Renal cortex interstitium (tissue), 11 donors: ENCODE results near the gene IL12A. TPM values are rescaled to one million over a fixed set of nuclear protein-coding genes. Genes with fewer than 3 reads are reported as not detected.
A peak's percentile ranks its signal among the peaks of the same experiment; 100 is the strongest.

Experiments used
- DNase-seq, 11 donors: peaks; one replicate each; pipeline ENCODE4 v3.0.0-alpha.2; 2013; ENCODE audit warnings: low read depth in 9 of 11, low spot score in 4 of 11; ENCODE audit errors: extremely low read depth in 1 of 11
- polyA plus RNA-seq, 3 donors: library from polyadenylated mRNA; unstranded; fragments of 120-200 nt; gene quantifications; one replicate each; pipeline ENCODE4 v1.2.1, GENCODE V29; 2013; ENCODE audit not compliant: insufficient read length in 3 of 3

Gene IL12A
- polyA plus RNA-seq, 3 donors: 0.40 to 1.0 (median 0.69) TPM

DNA sequence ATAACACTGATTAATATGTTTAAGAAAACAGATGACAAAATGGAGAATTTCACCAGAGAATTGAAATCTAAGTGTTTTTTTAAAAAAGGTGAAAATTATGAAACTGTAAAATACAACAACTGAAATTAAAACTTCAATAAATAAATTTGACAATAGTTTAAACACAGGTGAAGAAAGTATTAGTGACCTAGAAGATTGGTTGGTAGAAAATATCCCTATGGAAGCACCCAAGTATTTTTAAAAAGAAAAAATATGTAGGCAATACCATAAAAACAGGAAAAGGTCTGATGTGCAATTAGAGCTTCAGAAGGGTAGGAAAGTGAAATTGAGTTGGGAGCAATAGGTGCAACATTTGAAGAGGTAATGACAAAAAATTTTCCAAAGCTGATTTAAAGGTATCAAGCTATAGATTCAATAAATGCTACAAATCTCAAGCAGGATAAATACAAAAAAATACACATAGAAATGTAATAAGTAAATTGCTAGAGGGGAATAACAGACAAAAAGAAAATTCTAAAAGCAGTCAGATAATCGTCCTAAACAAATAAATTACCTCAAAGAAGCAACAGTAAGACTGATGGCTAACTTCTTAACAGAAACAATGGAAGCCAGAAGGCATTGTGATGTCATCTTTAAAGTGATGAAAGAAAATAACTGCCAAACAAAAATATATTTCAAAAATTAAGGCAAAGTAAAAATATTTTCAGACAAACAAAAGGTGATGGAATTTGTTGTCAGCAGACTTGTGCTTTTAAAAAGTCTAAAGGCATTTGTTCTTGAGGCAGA is 9.5 kb upstream of the IL12A start:
- no peak for DNase-seq

DNA sequence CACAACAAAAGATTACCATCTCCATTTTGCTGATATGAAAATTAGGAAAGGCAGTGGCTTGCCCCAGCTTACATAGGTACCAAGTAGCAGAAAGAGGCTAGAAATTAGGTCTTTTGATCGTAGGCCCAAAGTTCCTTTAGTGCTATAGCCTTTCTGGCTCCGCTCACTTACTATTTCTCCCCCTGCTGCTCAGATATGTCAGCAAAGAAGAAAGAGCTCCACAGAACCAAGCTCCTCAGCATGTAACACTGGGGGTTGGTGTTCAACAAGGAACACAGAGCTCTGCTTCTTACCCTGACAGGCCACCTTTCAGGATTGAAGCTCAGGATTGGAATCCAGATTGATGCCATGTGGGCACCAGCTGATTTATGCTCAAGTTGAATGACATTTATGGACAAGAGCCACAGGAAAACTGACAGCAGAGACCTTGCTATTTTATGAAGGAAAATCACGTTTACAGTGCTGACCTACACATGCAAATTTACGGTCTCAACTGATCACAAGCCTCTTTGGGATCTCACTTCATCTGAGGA is 6.1 kb upstream of the IL12A start:
- no peak for DNase-seq

DNA sequence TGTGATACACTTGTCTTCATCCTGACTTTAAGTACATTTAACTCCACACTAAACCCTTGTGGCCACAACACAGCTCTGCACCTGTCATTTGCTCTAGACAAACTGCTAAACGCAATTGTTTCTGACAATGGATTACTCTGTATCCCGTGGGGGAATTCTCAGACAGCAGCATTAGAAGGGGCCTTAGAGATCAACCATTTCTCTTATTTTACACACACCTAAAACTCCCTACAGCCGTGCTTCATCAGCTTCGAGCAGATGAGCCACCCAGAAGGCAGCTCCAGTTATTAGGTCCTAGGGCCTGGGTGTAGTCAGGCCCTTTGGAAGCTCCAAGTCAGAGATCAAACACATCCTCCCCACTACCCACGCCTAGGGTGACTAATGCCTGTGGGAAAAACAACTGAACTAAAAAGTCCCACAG is 1.3 kb upstream of the IL12A start:
- DNase-seq: no peak

DNA sequence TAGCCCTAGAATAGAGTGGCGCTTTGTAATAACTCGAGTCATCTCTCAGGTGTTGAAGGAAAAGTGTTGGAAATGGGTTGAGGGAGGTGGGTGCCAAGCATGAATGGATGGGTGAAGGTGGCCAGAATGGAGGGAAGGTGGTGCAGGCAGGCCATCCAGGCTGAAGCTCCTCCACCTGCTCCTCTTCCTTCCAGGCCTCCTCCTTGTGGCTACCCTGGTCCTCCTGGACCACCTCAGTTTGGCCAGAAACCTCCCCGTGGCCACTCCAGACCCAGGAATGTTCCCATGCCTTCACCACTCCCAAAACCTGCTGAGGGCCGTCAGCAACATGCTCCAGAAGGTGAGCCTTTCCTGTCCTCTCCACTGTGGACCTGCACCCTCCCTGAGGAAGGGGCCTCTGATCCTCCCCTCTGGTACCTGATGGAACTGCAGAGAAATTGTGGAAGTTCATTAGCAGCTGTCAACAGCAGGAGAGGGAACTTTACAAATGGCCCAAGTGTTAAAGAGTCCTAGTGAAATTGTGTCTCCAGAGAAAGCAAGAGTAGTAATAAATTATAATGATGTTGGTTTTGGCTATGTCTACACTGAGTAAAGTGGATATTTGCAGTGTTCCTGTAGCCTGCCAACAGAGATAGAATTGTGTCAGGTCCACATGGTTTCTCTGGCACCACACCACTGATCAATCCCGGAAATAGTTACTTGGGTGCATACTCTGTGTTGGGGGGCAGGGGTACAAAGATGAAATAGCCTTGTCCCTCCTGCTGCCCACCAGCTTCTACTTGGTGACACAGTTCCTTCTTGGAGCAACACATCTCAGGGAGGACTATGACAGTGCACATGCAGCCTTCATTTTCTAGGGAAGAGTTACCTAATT is 1.6 kb downstream of the IL12A start:
- no peak for DNase-seq

DNA sequence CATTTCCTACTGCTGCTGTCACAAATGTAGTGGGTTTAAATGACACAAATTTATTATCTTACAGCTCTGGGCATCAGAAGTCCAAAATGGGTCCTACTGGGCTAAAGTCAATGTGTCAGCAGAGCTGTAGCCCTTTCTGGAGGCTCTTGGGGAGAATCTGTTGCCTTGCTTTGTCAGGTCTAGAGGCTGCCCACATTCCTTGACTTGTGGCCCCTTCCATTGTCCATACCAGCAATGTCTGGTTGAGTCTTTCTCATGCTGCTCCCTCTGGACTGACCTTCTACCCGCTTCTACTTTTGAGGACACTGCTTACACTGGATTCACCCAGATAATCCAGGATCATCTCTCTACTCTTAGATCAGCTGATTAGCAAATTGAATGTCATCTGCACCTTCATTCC is 3.0 kb downstream of the IL12A start:
- DNase-seq: no peak

DNA sequence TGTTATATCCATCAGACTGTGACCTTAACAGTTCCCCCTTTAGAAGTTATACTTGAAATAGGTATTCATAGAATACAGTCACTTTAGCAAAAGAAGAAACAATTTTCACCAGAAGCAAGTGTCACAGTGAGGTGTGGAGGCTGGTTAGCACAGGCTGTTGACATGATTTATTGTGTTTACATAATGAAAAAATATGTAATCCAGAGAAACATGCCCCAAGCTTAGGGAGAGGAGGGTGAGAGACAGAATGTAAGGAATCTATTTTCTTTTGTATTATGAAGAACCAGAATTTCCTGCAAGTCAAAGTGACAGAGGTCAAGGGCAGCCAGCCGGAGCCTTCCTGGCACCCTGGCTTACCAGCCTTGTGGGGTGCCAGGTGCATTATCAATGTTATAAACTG is 4.0 kb downstream of the IL12A start:
- no peak for DNase-seq

DNA sequence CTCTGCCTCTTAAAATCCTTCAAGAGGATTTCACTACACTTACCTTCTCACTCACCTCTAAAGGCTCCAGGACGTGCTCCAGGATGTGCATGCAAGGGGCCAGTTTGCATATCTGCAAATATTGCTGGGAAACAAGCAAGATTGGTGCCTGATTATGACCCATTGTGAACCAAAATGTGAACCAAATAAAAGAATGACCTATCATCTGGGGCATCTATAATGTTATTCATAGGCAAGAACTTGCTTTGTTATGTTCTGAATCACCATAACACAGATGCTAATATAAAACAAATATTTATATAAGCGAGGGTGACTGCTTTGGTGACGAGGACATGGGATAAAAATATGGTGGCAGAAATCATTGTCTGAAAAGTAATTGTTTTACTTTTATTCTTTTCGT is 5.5 kb downstream of the IL12A start:
- DNase-seq: no peak

DNA sequence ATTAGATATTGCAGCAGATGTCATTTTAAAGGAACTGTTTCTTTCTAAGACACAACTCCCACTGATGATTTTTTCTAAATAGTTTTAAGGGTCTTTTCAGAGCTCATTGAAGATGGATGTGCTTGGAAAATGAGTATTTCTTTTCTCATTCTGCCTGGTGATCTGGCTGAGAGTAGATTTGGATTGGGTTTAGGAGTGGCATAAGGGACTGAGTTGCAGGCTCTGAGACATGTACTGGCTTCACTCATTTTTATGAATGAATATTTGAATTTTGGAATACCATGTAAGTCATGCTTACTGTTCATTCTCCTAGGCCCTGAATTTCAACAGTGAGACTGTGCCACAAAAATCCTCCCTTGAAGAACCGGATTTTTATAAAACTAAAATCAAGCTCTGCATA is 6.5 kb downstream of the IL12A start:
- DNase-seq: no peak

DNA sequence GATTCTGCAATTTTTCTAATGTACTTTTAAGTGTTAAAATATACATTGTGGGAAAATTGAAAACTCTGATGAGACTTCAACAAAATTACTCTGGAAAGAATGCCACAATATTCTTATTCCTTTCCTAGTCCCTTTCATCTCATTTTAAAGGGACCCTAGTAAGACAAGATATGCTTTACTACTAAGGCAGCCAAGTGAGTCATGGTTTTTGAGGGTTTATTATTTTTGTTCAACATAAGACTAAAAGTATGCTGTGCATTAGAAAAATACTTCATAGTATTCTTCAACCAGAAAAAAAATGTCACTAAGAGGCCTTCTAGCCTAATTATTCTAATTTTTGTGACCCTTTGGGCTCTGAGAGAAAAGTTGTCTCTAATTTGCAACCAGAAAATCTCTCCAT is 7.4 kb downstream of the IL12A start:
- DNase-seq: no peak

DNA sequence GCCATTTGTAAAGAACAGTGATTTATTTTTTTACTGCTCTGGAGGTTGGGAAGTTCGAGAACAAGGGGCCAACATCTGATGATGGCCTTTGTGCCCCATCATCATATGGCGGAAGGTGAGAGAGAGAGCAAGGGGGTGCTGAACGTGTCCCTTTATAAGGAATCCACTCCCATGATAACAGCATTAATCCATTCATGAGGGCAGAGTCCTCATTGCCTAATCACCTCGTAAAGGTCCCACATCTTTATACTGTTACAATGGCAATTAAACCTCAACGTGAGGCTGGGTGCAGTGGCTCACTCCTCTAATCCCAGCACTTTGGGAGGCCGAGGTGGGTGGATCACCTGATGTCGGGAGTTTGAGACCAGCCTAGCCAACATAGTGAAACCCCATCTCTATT is 8.3 kb downstream of the IL12A start:
- no peak for DNase-seq

DNA sequence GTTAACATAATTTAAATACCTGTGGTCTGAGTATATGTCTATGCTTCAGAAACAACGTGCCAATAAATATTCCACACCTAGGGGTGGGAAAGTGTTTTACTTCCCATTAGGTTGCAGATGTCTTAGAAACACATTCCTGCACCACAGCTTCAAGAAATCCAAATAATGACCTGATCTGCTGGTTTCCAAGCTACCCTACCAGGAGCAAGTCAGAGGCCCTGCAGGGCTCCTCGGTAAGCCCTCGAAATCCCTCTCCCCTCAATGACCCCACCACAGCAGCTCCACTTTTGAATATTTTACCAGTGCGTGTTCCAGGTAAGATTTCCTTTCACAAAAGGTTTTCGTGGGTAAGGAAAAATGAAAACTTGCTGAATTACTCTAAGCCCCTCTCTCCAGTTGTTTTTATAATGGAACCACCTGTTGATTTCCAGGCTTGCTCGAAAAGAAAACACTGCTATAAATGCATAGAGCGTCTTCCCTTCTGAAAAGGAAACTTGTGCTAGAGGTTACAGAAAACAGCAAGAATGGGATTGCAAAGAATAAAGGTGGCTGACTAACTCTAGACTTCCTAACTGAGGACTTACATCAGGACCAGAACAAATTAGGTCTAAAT is 12.6 kb downstream of the IL12A start:
- no peak for DNase-seq

DNA sequence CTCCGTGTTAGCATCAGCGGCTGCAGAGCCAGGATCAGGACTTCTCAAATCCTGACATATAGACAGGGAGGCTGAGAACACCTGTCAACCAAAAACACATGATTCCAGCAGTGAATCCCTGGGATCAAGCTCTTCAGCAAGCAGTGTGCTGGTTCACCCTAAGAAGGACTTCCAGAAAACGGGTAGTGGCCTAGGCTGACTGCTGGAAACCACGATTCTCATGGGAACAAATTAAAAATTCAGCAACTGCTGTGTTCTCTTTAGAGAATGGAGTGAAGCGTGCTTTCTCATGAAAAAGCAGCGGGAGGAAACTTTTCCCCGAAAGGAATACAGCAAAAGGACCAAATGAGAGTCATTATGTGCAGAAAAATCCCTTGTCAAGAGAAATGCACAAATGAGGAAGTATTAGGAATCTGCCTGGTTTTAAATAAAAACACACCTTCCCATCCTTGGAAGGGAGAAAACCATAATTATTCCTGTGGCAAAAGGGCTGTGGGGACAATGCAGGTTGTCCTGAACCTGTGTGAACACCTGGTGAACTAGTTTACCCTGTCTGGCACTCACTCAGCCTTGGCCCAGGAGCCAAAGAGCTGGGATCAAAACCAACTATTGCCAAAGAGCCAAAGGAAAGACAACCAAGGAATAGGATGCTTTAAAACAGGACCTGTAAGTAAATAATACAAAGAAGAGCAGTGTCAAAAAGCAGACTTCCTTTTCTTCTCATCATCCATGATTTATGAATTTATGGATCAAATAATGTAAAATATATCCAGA is 13.4 kb downstream of the IL12A start:
- DNase-seq: no peak

DNA sequence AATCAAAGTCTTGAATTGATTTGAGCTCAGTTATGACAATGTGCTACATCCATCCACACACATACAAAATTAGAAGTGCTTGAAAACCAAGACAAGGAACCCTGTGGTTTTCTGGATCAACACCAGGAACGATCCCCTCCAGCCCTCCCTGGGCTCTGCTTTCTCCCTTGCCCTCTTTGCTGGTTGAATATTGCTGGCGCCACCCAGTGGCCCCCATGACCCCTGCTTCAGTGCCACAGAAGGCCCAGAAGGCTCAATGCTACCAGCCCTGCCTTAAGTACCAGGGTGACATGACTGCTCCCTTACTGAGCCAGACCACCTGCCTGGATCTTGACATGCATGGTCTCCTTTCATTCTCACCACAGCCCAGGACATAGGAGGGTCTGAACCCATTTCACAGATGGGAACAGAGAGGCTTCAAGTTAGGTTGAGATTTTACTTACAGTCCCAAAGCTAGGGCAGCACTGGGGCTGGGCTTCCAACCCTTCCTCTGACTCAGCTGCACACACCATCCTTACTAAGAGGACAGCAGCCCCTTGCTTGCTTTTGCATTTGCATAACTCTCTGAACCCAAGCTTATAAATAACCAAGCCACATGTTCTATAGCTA is 15.0 kb downstream of the IL12A start:
- peak in 1 of 11 donors; percentile 28 for DNase-seq

DNA sequence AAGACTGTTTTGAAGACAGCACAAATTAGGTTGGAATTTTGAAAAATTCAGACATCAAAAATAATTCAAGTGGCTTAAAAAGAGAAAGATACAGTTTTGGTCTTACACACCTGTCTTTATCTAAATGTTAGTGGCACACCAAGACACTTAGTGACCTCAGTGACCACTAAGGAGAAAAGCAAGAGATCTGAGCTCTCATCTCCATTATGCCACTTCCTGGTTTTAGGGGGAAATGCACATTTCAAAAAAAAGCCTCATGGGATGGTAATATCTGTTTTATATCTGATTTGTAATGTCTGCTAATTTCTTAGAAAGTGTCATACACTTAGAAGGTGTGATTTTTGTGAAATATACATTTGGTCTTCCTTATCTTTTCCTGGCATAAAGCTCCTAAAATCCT is 16.4 kb downstream of the IL12A start:
- DNase-seq: no peak

DNA sequence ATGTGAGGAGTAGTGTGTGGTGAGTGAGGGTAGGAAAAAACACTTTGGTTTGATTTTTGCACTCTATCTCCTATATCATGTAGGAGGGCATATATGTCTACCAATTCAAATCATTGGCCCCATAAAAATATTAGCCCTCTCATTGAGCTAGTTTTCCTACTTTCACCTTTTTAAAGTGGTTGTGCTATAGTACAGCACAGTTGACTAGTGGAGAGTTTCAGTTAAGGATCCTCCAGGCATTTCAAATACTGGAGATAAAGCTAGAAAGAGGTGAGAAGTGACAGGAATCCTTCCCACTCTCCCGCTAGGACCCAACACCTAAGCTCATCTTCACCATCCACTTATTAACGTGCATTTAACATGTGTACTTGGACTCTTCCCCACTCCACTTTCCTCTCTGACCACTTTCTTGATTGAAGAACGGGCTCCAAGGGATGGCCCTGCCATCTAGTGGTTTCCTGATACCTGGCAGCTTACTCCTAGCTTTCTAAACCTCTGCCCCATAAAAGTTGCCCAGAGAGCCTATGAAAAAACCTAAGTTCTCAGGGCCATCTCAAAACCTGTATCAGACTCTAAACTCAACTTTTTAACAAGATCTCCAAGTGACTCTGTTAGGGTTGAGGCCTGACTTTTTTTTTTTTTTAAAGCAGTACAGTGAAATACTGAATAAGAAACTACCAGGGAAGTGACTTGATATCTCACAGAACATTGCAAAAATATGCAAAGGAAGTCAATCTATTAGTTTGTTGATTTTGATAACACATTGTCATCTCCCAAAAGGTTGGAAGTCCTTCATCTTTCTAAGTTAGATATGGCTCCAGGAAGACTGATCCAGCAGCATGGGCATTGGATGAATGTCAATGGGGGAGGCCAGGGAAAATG is 17.9 kb downstream of the IL12A start:
- DNase-seq: peak in 10 of 11 donors; percentile 24 to 60 (median 43)

DNA sequence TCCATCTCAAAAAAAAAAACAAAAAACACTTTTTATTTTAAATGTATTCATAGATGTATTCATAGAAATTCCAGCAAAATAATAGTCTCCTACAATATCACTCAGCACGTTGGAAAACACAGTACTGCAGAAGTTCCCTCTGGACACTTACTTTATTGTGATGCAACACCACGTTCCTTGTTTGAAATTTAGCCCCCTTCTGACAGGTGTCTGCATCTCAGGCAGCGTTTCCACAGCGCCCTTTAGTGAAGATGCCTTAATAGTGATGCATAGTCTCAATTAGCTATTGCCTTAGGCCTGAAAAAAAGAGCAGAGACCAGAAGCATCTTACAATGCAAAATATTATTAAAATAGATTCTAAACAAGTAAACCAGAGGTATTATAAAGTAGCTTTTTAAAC is 20.3 kb downstream of the IL12A start:
- DNase-seq: no peak

DNA sequence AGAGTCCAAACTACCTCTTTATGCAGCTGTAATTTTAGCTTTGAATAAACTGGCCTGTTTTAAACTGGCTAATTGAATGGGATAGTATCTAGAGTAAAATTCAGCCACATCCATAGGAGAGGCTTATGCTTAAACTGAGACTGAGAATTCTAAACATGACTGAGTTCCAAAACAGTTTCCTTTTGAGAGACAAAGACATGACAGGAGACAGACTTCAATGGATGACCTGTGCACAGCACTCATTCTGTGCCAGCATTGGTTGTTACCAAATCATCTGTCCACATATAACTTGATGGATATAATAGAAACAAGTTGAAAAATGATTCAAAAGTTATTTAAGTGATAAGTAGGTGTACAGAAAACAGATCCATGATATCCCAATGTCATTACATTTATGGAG is 20.9 kb downstream of the IL12A start:
- no peak for DNase-seq

DNA sequence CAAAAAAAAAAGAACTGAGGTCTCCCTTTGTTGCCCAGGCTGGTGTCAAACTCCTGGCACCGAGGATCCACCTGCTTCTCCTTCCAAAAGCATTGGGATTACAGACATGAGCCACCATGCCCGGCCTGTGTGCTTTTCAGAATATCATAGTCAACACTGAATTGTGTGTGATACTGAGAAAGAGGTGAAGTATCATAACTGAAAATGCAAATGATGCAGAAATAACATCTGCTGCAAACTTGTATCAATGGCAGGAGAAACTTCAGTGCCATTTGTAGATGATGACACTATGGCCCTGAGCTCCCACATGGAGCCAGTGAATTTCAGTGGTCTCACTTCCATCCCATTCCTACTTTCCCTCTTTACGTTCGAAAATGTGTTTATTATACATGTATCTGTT is 21.9 kb downstream of the IL12A start:
- DNase-seq: no peak
